Neural cell (in vitro differentiated cells): Measurements from ENCODE around the gene SLC25A4.

ENCODE experiments used
- EP300 ChIP-seq: fragments of 450-650 bp; conservative IDR thresholded peaks from 2 replicates; pipeline ENCODE4 v1.6.1; 2014; ENCODE audit warnings: antibody characterized with exemption, mild to moderate bottlenecking, moderate library complexity; ENCODE audit not compliant: poor library complexity, severe bottlenecking
- EZH2 ChIP-seq: fragments of 200-600, 300-800 bp; shearing (Covaris generic), sonication (generic); IDR thresholded peaks from 2 replicates; pipeline ENCODE4 v1.6.1; 2014; ENCODE audit warnings: antibody characterized with exemption, low read length, borderline replicate concordance, mild to moderate bottlenecking; ENCODE audit not compliant: insufficient read depth, poor library complexity, severe bottlenecking
- POLR2AphosphoS5 ChIP-seq: IDR thresholded peaks from 2 replicates; pipeline ENCODE4 v1.6.1; 2012
- RAD21 ChIP-seq: fragments of 450-650 bp; conservative IDR thresholded peaks from 2 replicates; pipeline ENCODE4 v1.6.1; 2014; ENCODE audit warnings: antibody characterized with exemption, mild to moderate bottlenecking, moderate library complexity
- SMC3 ChIP-seq: fragments of 450-650 bp; conservative IDR thresholded peaks from 2 replicates; pipeline ENCODE4 v1.6.1; 2014; ENCODE audit warnings: antibody characterized with exemption, mild to moderate bottlenecking, moderate library complexity; ENCODE audit not compliant: poor library complexity
- TF ChIP-seq, protein P1 (sequence below): fragments of 450-650 bp; IDR thresholded peaks from 2 replicates; pipeline ENCODE4 v1.5.1; 2014; ENCODE audit warnings: antibody characterized with exemption, mild to moderate bottlenecking, moderate library complexity; ENCODE audit not compliant: poor library complexity, severe bottlenecking

- TF ChIP-seq, protein P1, sequence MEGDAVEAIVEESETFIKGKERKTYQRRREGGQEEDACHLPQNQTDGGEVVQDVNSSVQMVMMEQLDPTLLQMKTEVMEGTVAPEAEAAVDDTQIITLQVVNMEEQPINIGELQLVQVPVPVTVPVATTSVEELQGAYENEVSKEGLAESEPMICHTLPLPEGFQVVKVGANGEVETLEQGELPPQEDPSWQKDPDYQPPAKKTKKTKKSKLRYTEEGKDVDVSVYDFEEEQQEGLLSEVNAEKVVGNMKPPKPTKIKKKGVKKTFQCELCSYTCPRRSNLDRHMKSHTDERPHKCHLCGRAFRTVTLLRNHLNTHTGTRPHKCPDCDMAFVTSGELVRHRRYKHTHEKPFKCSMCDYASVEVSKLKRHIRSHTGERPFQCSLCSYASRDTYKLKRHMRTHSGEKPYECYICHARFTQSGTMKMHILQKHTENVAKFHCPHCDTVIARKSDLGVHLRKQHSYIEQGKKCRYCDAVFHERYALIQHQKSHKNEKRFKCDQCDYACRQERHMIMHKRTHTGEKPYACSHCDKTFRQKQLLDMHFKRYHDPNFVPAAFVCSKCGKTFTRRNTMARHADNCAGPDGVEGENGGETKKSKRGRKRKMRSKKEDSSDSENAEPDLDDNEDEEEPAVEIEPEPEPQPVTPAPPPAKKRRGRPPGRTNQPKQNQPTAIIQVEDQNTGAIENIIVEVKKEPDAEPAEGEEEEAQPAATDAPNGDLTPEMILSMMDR = no peak
- TF ChIP-seq RAD21 (no peak), SMC3 (no peak), EZH2 (no peak), POLR2AphosphoS5 (no peak), EP300 (no peak)
Observed at GRCh38 chr4:185137233-185137925, 5.7 kb upstream of the SLC25A4 start.
